HL-60 (cell line): ENCODE data around the gene WDFY4.

Experiments used
- POLR2AphosphoS5 ChIP-seq: IDR thresholded peaks from 2 replicates; pipeline ENCODE4 v1.6.1; 2012; ENCODE audit warnings: low read depth
- REST ChIP-seq: IDR thresholded peaks from 2 replicates; pipeline ENCODE4 v1.6.1; 2012; ENCODE audit warnings: low read depth; ENCODE audit not compliant: insufficient replicate concordance
- TF ChIP-seq, protein P1 (sequence below): IDR thresholded peaks from one replicate; pipeline ENCODE4 v1.5.1; 2011; ENCODE audit warnings: low read length, control low read depth, inconsistent platforms; ENCODE audit not compliant: insufficient read depth

- TF ChIP-seq, protein P1, sequence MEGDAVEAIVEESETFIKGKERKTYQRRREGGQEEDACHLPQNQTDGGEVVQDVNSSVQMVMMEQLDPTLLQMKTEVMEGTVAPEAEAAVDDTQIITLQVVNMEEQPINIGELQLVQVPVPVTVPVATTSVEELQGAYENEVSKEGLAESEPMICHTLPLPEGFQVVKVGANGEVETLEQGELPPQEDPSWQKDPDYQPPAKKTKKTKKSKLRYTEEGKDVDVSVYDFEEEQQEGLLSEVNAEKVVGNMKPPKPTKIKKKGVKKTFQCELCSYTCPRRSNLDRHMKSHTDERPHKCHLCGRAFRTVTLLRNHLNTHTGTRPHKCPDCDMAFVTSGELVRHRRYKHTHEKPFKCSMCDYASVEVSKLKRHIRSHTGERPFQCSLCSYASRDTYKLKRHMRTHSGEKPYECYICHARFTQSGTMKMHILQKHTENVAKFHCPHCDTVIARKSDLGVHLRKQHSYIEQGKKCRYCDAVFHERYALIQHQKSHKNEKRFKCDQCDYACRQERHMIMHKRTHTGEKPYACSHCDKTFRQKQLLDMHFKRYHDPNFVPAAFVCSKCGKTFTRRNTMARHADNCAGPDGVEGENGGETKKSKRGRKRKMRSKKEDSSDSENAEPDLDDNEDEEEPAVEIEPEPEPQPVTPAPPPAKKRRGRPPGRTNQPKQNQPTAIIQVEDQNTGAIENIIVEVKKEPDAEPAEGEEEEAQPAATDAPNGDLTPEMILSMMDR = no peak
- TF ChIP-seq POLR2AphosphoS5 = no peak
- TF ChIP-seq REST = no peak
Observed at GRCh38 chr10:48707472-48707871, 22.8 kb downstream of the WDFY4 start.
